ENCODE data around the gene ULBP3. TPM values are rescaled to one million over a fixed set of nuclear protein-coding genes. Genes with fewer than 3 reads are reported as not detected.

Gene ULBP3
- total RNA-seq, 5 donors from 2014 or later (not counting 1 experiment from before 2014, with no cell fraction given), result 0.35 to 1.3 (median 0.79) TPM

DNA sequence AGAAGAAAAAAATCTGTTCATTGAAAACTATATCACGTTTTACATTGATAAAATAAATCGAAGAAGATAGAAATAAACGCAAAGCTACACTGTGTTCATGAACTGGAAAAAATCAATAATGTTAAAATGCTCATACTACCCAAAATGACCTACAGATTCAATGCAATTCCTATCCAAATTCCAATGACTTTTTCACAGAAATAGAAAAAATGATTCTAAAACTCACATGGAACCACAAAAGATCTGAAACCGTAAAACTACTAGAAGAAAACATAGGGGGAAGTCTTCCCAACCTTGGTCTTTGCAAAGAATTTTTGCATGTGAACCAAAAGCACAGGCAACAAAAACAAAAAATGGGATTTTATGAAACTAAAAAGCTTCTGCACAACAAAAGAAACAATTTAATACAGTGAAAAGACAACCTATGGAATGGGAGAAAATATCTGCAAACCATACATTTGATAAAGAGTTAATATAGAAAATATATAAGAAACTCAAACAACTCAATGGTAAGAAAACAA, 33.9 kb upstream of the ULBP3 start:
- H3K27me3 ChIP-seq (replicated peaks in 1 of 2; ENCODE audit: control insufficient read depth in 2 of 2, extremely low read depth in 1 of 2, insufficient read depth in 2 of 2, low read length in 1 of 2), result peaks cover 0 to 9% of the 10 kb centered on the region in 2 experiments
- no peaks in the 10 kb centered on the region for H3K36me3 ChIP-seq (ENCODE audit: control insufficient read depth in 2 of 2, extremely low read depth in 1 of 2, insufficient read depth in 1 of 2, low read length in 1 of 2)
- no peaks in the 10 kb centered on the region for H3K4me1 Mint-ChIP-seq
- no peak overlapping the region for H3K4me3 Mint-ChIP-seq
- H3K4me1 ChIP-seq (ENCODE audit: control insufficient read depth in 1 of 2, extremely low read depth in 1 of 2, insufficient read depth in 2 of 2, low read length in 2 of 2), result no peaks in the 10 kb centered on the region
- no peak overlapping the region for H3K27ac ChIP-seq (ENCODE audit: low read length)
- WGBS (ENCODE audit: insufficient coverage), result no CpG with 5 or more reads among the region's 4 CpGs
- no peak for ATAC-seq (replicated peaks in 1 of 4)
- H3K36me3 Mint-ChIP-seq, result no peaks in the 10 kb centered on the region
- ChIA-PET CTCF (interaction anchor here in 1 of 2 donors (0.6 kb wide), 1 partner anchor 20 kb away, joined by 3 read pairs; no protein-coding TSS in a partner anchor), POLR2A (no interaction called here)
- no peaks in the 10 kb centered on the region for H3K9me3 ChIP-seq
- peaks cover 0 to 5% of the 10 kb centered on the region in 2 donors for H3K27me3 Mint-ChIP-seq
- H3K27ac Mint-ChIP-seq, result no peak overlapping the region
- no peak for DNase-seq
- H3K9me3 Mint-ChIP-seq, result no peaks in the 10 kb centered on the region
- no peak overlapping the region for H3K4me3 ChIP-seq (ENCODE audit: control insufficient read depth in 1 of 2, extremely low read depth in 1 of 2, low read length in 1 of 2)

DNA sequence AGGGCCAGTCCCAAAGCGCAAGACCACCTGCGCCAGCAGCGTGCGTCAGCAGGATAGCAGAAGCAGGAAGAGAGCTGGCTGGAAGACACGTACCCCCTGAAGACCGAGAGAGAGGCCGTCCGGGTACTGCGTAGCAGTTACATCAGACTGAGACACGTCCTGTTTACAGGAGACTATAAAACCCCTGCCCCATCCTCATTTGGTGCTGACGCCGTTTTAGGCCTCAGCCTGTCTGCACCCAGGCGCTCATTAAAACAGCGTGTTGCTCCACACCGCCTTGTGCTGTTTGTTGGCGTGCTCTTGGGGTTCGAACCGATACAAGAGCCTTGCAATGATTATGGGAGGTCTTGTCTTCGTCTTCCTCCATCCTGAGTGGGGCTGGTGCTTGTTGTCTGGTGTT, 31.8 kb upstream of the ULBP3 start:
- Histone ChIP-seq H3K9me3 (no peaks in the 10 kb centered on the region), H3K36me3 (ENCODE audit: control insufficient read depth in 2 of 2, extremely low read depth in 1 of 2, insufficient read depth in 1 of 2, low read length in 1 of 2) (no peaks in the 10 kb centered on the region), H3K4me3 (ENCODE audit: control insufficient read depth in 1 of 2, extremely low read depth in 1 of 2, low read length in 1 of 2) (no peak overlapping the region), H3K4me1 (ENCODE audit: control insufficient read depth in 1 of 2, extremely low read depth in 1 of 2, insufficient read depth in 2 of 2, low read length in 2 of 2) (no peaks in the 10 kb centered on the region), H3K27me3 (replicated peaks in 1 of 2; ENCODE audit: control insufficient read depth in 2 of 2, extremely low read depth in 1 of 2, insufficient read depth in 2 of 2, low read length in 1 of 2) (peaks cover 0 to 15% of the 10 kb centered on the region in 2 experiments), H3K27ac (ENCODE audit: low read length) (no peak overlapping the region)
- POLR2A ChIA-PET, result no interaction called here
- Mint-ChIP-seq H3K4me3 (no peak overlapping the region), H3K36me3 (no peaks in the 10 kb centered on the region), H3K27ac (no peak overlapping the region), H3K27me3 (peaks cover 2 to 7% of the 10 kb centered on the region in 2 donors), H3K4me1 (no peaks in the 10 kb centered on the region), H3K9me3 (no peaks in the 10 kb centered on the region)
- no peak for DNase-seq
- WGBS (ENCODE audit: insufficient coverage), result 95% methylated on average over 17 of the region's 19 CpGs
- CTCF ChIA-PET, result no interaction called here
- ATAC-seq (replicated peaks in 1 of 4), result no peak

DNA sequence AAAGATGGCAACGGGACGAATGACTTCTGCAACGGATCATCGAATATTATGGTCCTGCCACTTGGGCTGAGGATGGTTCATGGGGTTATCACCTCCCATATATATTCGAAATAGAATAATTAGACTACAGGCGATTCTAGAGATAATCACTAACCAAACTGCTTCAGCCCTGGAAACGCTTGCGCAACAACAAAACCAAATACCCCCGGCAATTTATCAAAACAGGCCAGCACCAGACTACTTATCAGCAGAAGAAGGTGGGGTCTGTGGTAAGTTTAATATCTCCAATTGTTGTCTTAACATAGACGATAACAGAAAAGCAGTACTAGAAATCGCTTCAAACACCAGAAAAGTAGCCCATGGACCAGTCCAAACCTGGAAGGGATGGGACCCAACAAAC, 31.0 kb upstream of the ULBP3 start:
- Histone ChIP-seq H3K4me1 (ENCODE audit: control insufficient read depth in 1 of 2, extremely low read depth in 1 of 2, insufficient read depth in 2 of 2, low read length in 2 of 2) (no peaks in the 10 kb centered on the region), H3K27ac (ENCODE audit: low read length) (no peak overlapping the region), H3K9me3 (no peaks in the 10 kb centered on the region), H3K4me3 (ENCODE audit: control insufficient read depth in 1 of 2, extremely low read depth in 1 of 2, low read length in 1 of 2) (no peak overlapping the region), H3K27me3 (replicated peaks in 1 of 2; ENCODE audit: control insufficient read depth in 2 of 2, extremely low read depth in 1 of 2, insufficient read depth in 2 of 2, low read length in 1 of 2) (peaks cover 0 to 18% of the 10 kb centered on the region in 2 experiments), H3K36me3 (ENCODE audit: control insufficient read depth in 2 of 2, extremely low read depth in 1 of 2, insufficient read depth in 1 of 2, low read length in 1 of 2) (no peaks in the 10 kb centered on the region)
- ChIA-PET POLR2A (no interaction called here), CTCF (no interaction called here)
- Mint-ChIP-seq H3K27ac (no peak overlapping the region), H3K4me1 (peaks cover 0 to 1% (median 0%) of the 10 kb centered on the region in 3 donors), H3K4me3 (no peak overlapping the region), H3K9me3 (no peaks in the 10 kb centered on the region), H3K36me3 (no peaks in the 10 kb centered on the region), H3K27me3 (peaks cover 5 to 14% of the 10 kb centered on the region in 2 donors)
- no CpG with 5 or more reads among the region's 11 CpGs for WGBS (ENCODE audit: insufficient coverage)
- no peak for ATAC-seq (replicated peaks in 1 of 4)
- no peak for DNase-seq

DNA sequence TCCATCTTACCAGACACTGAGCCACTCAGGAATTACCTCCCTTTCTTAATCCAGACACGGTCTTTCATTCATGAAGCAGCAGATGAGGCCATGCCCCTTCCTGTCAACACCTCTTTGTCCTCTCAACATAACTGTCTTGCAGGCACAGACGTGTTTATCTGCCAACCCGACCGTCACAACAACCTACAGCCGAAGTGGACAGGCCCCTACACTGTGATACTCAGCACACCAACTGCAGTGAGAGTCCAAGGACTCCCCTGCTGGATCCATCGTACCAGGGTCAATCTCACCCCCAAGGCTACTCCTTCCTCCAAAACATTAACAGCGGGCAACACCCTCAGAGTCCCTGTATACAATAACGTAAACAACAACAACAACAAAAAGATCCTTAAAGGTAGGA, 30.6 kb upstream of the ULBP3 start:
- no peak overlapping the region for H3K27ac Mint-ChIP-seq
- no peak for ATAC-seq (replicated peaks in 1 of 4)
- no peak overlapping the region for H3K4me3 Mint-ChIP-seq
- Histone ChIP-seq H3K4me3 (ENCODE audit: control insufficient read depth in 1 of 2, extremely low read depth in 1 of 2, low read length in 1 of 2) (no peak overlapping the region), H3K4me1 (ENCODE audit: control insufficient read depth in 1 of 2, extremely low read depth in 1 of 2, insufficient read depth in 2 of 2, low read length in 2 of 2) (no peaks in the 10 kb centered on the region), H3K9me3 (no peaks in the 10 kb centered on the region), H3K36me3 (ENCODE audit: control insufficient read depth in 2 of 2, extremely low read depth in 1 of 2, insufficient read depth in 1 of 2, low read length in 1 of 2) (no peaks in the 10 kb centered on the region), H3K27ac (ENCODE audit: low read length) (no peak overlapping the region), H3K27me3 (replicated peaks in 1 of 2; ENCODE audit: control insufficient read depth in 2 of 2, extremely low read depth in 1 of 2, insufficient read depth in 2 of 2, low read length in 1 of 2) (peaks cover 0 to 18% of the 10 kb centered on the region in 2 experiments)
- peaks cover 9 to 17% of the 10 kb centered on the region in 2 donors for H3K27me3 Mint-ChIP-seq
- 92% methylated on average over 6 of the region's 8 CpGs for WGBS (ENCODE audit: insufficient coverage)
- no peaks in the 10 kb centered on the region for H3K9me3 Mint-ChIP-seq
- ChIA-PET POLR2A (no interaction called here), CTCF (no interaction called here)
- peaks cover 2 to 6% (median 3%) of the 10 kb centered on the region in 3 donors for H3K4me1 Mint-ChIP-seq
- DNase-seq, result no peak
- H3K36me3 Mint-ChIP-seq, result no peaks in the 10 kb centered on the region

DNA sequence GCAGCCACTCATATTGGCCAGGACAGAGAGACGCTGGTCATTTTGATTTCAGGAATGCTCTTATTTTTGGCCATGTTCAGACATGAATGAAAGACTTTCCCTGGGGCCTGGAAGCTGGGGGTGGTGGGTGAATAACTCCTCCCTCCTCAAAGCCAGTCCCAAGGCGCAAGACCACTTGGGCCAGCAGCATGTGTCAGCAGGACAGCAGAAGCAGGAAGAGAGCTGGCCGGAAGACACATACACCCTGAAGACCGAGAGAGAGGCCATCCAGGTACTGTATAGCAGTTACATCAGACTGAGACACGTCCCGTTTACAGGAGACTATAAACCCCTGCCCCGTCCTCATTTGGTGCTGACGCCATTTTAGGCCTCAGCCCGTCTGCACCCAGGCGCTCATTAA, 29.2 kb upstream of the ULBP3 start:
- Mint-ChIP-seq H3K9me3 (no peaks in the 10 kb centered on the region), H3K27me3 (peaks cover 10 to 21% of the 10 kb centered on the region in 2 donors), H3K36me3 (no peaks in the 10 kb centered on the region), H3K27ac (no peak overlapping the region), H3K4me3 (no peak overlapping the region), H3K4me1 (peaks cover 2 to 7% (median 3%) of the 10 kb centered on the region in 3 donors)
- no peaks in the 10 kb centered on the region for H3K9me3 ChIP-seq
- ChIA-PET CTCF (no interaction called here), POLR2A (no interaction called here)
- no peak overlapping the region for H3K4me3 ChIP-seq (ENCODE audit: control insufficient read depth in 1 of 2, extremely low read depth in 1 of 2, low read length in 1 of 2)
- WGBS (ENCODE audit: insufficient coverage), result 75% methylated on average over 9 of the region's 10 CpGs
- no peaks in the 10 kb centered on the region for H3K36me3 ChIP-seq (ENCODE audit: control insufficient read depth in 2 of 2, extremely low read depth in 1 of 2, insufficient read depth in 1 of 2, low read length in 1 of 2)
- no peak overlapping the region for H3K27ac ChIP-seq (ENCODE audit: low read length)
- no peaks in the 10 kb centered on the region for H3K4me1 ChIP-seq (ENCODE audit: control insufficient read depth in 1 of 2, extremely low read depth in 1 of 2, insufficient read depth in 2 of 2, low read length in 2 of 2)
- no peak for DNase-seq
- H3K27me3 ChIP-seq (replicated peaks in 1 of 2; ENCODE audit: control insufficient read depth in 2 of 2, extremely low read depth in 1 of 2, insufficient read depth in 2 of 2, low read length in 1 of 2), result peaks cover 0 to 21% of the 10 kb centered on the region in 2 experiments
- ATAC-seq (replicated peaks in 1 of 4), result no peak

DNA sequence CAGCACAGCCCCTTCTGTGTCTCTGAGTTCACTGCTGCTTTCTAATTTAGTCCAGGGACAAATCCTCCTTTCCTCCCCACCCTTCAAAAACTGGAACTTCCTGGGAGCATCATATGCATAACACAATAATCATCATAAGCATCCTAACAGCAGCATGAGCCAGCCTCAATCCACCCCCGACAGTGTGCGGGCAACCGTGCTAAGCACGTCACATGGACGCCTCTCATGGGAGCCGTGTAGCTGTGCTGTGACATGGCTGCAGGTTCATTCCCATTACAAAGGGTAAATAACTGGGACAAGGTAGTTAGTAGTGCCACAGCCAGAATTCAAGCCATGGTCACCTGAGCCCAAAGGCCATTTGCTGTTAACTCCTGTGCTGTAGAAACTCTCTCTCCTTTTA, 24.5 kb upstream of the ULBP3 start:
- no peak overlapping the region for H3K27ac Mint-ChIP-seq
- no peaks in the 10 kb centered on the region for H3K36me3 ChIP-seq (ENCODE audit: control insufficient read depth in 2 of 2, extremely low read depth in 1 of 2, insufficient read depth in 1 of 2, low read length in 1 of 2)
- no peaks in the 10 kb centered on the region for H3K9me3 ChIP-seq
- H3K9me3 Mint-ChIP-seq, result no peaks in the 10 kb centered on the region
- H3K4me1 Mint-ChIP-seq, result peaks cover 2 to 7% (median 3%) of the 10 kb centered on the region in 3 donors
- 94% methylated on average over 3 of the region's 6 CpGs for WGBS (ENCODE audit: insufficient coverage)
- DNase-seq (no peak), ATAC-seq (replicated peaks in 1 of 4) (no peak)
- POLR2A ChIA-PET, result no interaction called here
- H3K27me3 Mint-ChIP-seq, result peaks cover 12 to 18% of the 10 kb centered on the region in 2 donors
- no peak overlapping the region for H3K4me3 ChIP-seq (ENCODE audit: control insufficient read depth in 1 of 2, extremely low read depth in 1 of 2, low read length in 1 of 2)
- peaks cover 0 to 20% of the 10 kb centered on the region in 2 experiments for H3K27me3 ChIP-seq (replicated peaks in 1 of 2; ENCODE audit: control insufficient read depth in 2 of 2, extremely low read depth in 1 of 2, insufficient read depth in 2 of 2, low read length in 1 of 2)
- no peaks in the 10 kb centered on the region for H3K4me1 ChIP-seq (ENCODE audit: control insufficient read depth in 1 of 2, extremely low read depth in 1 of 2, insufficient read depth in 2 of 2, low read length in 2 of 2)
- CTCF ChIA-PET, result no interaction called here
- no peaks in the 10 kb centered on the region for H3K36me3 Mint-ChIP-seq
- H3K27ac ChIP-seq (ENCODE audit: low read length), result no peak overlapping the region
- no peak overlapping the region for H3K4me3 Mint-ChIP-seq

DNA sequence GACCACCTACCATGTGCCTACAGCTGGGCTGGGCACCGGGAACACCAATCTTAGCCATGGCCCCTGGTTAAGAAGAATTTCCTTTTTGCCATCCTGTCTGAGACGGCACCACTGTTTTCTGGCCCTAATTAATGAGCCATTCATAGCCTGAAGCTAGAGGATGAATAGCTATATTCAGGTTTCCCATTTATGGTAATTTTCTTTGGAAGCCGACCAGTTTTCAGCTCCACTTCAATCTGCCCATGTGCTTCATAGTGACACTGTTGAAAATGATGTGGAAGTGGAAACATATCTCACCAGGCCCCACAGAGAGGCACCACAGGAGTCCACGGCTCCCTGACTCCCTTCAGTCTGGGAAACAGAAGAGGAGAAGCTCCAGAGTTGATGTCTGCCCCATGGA, 22.6 kb upstream of the ULBP3 start:
- no peak for DNase-seq
- H3K9me3 ChIP-seq, result no peaks in the 10 kb centered on the region
- H3K4me3 ChIP-seq (ENCODE audit: control insufficient read depth in 1 of 2, extremely low read depth in 1 of 2, low read length in 1 of 2), result no peak overlapping the region
- H3K36me3 ChIP-seq (ENCODE audit: control insufficient read depth in 2 of 2, extremely low read depth in 1 of 2, insufficient read depth in 1 of 2, low read length in 1 of 2), result no peaks in the 10 kb centered on the region
- H3K9me3 Mint-ChIP-seq, result no peaks in the 10 kb centered on the region
- ChIA-PET POLR2A (no interaction called here), CTCF (interaction anchor here in 1 of 2 donors (0.5 kb wide), 1 partner anchor 275 kb away, joined by 4 read pairs; no protein-coding TSS in a partner anchor)
- H3K27me3 ChIP-seq (replicated peaks in 1 of 2; ENCODE audit: control insufficient read depth in 2 of 2, extremely low read depth in 1 of 2, insufficient read depth in 2 of 2, low read length in 1 of 2), result peaks cover 0 to 19% of the 10 kb centered on the region in 2 experiments
- H3K36me3 Mint-ChIP-seq, result no peaks in the 10 kb centered on the region
- no CpG with 5 or more reads among the region's 4 CpGs for WGBS (ENCODE audit: insufficient coverage)
- ATAC-seq (replicated peaks in 1 of 4), result no peak
- H3K4me3 Mint-ChIP-seq, result no peak overlapping the region
- no peak overlapping the region for H3K27ac ChIP-seq (ENCODE audit: low read length)
- H3K27me3 Mint-ChIP-seq, result peaks cover 13 to 21% of the 10 kb centered on the region in 2 donors
- no peaks in the 10 kb centered on the region for H3K4me1 ChIP-seq (ENCODE audit: control insufficient read depth in 1 of 2, extremely low read depth in 1 of 2, insufficient read depth in 2 of 2, low read length in 2 of 2)
- H3K4me1 Mint-ChIP-seq, result peaks cover 2 to 7% (median 3%) of the 10 kb centered on the region in 3 donors
- no peak overlapping the region for H3K27ac Mint-ChIP-seq
